Adipocyte (in vitro differentiated cells): Measurements from ENCODE around the gene RBM18.
A peak's percentile ranks its signal among the peaks of the same experiment; 100 is the strongest.

Experiments
- DNase-seq: peaks from one replicate; pipeline ENCODE4 v3.0.0-alpha.2; 2015; ENCODE audit warnings: low read depth
- H3K27me3 ChIP-seq: replicated peaks from 2 replicates; pipeline ENCODE4 v1.7.0; 2013; ENCODE audit warnings: mild to moderate bottlenecking, low read length, moderate library complexity; ENCODE audit not compliant: control insufficient read depth, insufficient read depth
- H3K36me3 ChIP-seq: 2 replicates; pipeline ENCODE4 v1.7.0; 2013; ENCODE audit warnings: low read length, mild to moderate bottlenecking, moderate library complexity; ENCODE audit not compliant: control insufficient read depth, insufficient read depth, severe bottlenecking
- H3K4me1 ChIP-seq: 2 replicates; pipeline ENCODE4 v1.7.0; 2013; ENCODE audit warnings: mild to moderate bottlenecking, low read length, moderate library complexity; ENCODE audit not compliant: control insufficient read depth, insufficient read depth
- H3K4me3 ChIP-seq: 2 replicates; pipeline ENCODE4 v1.7.0; 2013; ENCODE audit warnings: mild to moderate bottlenecking, low read length, moderate library complexity
- H3K9ac ChIP-seq: 2 replicates; pipeline ENCODE4 v1.7.0; 2013; ENCODE audit warnings: mild to moderate bottlenecking, low read length, moderate library complexity
- H3K9me3 ChIP-seq: 2 replicates; pipeline ENCODE4 v1.7.0; 2013; ENCODE audit warnings: mild to moderate bottlenecking, low read length, moderate library complexity; ENCODE audit not compliant: control insufficient read depth

RBM18 gene

GRCh38 chr9:122281368-122281767, 16.7 kb upstream of the RBM18 start:
- Histone ChIP-seq H3K4me1 (peaks cover 3% of the 10 kb centered on the region), H3K9ac (no peak overlapping the region), H3K9me3 (peaks cover 15% of the 10 kb centered on the region), H3K4me3 (no peak overlapping the region), H3K36me3 (peaks cover 55% of the 10 kb centered on the region), H3K27me3 (no peaks in the 10 kb centered on the region)
- peak; percentile 21 for DNase-seq

DNA sequence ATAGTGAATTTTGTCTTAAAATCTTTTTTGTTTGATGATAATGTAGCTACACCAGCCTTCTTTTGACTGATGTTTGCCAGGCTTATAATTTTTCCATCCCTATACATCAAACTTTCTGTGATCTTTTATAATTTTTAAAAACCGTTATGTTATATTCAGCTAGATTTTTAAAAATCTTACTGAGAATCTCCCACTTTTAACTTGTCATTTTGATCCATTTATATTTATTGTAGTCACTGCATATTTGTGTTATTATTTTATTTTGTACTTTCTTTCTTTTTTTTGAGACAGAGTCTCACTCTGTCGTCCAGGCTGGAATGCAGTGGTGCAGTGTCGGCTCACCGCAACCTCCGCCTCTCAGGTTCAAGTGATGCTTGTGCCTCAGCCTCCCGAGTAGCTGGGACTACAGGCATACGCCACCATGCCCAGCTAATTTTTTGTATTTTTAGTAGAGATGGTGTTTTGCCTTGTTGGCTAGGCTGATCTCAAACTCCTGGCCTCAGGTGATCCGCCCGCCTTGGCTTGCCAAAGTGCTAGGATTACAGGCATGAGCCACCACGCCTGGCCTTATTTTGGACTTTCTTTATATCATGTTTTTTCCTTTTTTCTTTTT, 12.8 kb upstream of the RBM18 start:
- Histone ChIP-seq H3K27me3 (no peaks in the 10 kb centered on the region), H3K9ac (no peak overlapping the region), H3K4me1 (peaks cover 3% of the 10 kb centered on the region), H3K36me3 (peaks cover 51% of the 10 kb centered on the region), H3K9me3 (peaks cover 15% of the 10 kb centered on the region), H3K4me3 (peak overlapping the region; percentile 7)
- no peak for DNase-seq

DNA sequence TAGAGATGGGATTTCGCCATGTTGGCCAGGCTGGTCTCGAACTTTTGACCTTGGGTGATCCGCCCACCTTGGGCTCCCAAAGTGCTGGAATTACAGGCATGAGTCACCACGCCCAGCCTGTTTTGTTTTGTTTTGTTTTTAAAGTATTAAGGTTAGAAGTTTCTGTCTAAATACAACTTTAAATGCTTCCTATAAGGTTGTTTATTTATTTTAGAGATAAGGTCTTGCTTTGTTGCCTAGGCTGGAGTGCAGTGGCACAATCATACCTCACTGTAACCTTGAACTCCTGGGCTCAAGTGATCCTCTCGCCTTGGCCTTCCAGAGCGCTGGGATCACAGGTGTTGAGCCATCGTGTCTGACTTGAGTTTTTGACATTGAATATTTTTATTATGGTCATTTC, 11.5 kb upstream of the RBM18 start:
- no peak for DNase-seq
- H3K36me3 ChIP-seq: peaks cover 46% of the 10 kb centered on the region
- H3K9ac ChIP-seq: no peak overlapping the region
- H3K9me3 ChIP-seq: peaks cover 15% of the 10 kb centered on the region
- no peaks in the 10 kb centered on the region for H3K27me3 ChIP-seq
- no peak overlapping the region for H3K4me3 ChIP-seq
- peaks cover 3% of the 10 kb centered on the region for H3K4me1 ChIP-seq

- H3K4me1 ChIP-seq: peaks cover 3% of the 10 kb centered on the region
- H3K27me3 ChIP-seq: no peaks in the 10 kb centered on the region
- H3K4me3 ChIP-seq: no peak overlapping the region
- DNase-seq: no peak
- peaks cover 15% of the 10 kb centered on the region for H3K9me3 ChIP-seq
- H3K9ac ChIP-seq: no peak overlapping the region
- peaks cover 40% of the 10 kb centered on the region for H3K36me3 ChIP-seq
Measured at GRCh38 chr9:122274055-122274454, 9.4 kb upstream of the RBM18 start.

DNA sequence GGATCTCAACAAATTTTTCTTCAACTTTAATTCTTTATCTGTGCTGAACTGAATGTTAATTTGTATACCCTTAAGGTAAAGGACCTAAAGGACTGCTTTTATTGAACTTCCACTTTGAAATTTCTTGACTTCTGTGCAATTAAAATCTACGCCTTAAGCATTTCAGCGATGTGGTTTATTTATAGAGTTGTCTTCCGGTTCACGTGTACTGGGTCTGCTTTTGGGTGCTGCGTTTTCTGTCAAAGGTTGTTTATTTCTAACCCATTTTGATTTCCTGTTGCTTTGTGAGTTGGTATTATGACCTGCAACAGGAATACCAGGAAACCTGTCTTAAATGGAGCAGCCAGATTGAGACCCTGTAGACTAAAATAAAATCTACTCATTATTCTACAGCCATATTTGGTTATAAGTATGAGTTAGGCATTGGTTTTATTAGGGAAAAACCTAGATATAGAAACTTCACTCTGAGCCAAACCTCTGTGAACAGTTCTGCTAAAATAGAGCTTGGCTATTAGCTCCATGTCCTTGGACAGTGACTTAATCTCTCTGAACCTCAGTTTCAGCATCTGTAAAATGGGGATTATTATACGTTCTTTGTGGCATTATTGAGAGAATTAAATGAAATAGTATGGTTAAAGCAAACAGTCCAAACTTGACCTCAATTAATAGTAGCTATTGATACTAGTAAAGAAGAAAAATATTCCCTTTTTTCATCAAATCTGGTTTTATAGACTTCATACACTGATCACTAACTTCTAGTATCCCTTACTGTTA, 3.6 kb upstream of the RBM18 start:
- no peaks in the 10 kb centered on the region for H3K9me3 ChIP-seq
- no peak for DNase-seq
- peaks cover 19% of the 10 kb centered on the region for H3K36me3 ChIP-seq
- H3K27me3 ChIP-seq: no peaks in the 10 kb centered on the region
- no peak overlapping the region for H3K4me3 ChIP-seq
- no peak overlapping the region for H3K9ac ChIP-seq
- peaks cover 18% of the 10 kb centered on the region for H3K4me1 ChIP-seq

GRCh38 chr9:122265149-122265915, 692 bp upstream of the RBM18 start:
- Histone ChIP-seq H3K27me3 (no peaks in the 10 kb centered on the region), H3K9ac (peak overlapping the region; percentile 90), H3K4me3 (peak overlapping the region; percentile 88), H3K36me3 (peaks cover 9% of the 10 kb centered on the region), H3K4me1 (peaks cover 41% of the 10 kb centered on the region), H3K9me3 (no peaks in the 10 kb centered on the region)
- no peak for DNase-seq

- peaks cover 22% of the 10 kb centered on the region for H3K36me3 ChIP-seq
- H3K27me3 ChIP-seq: no peaks in the 10 kb centered on the region
- H3K9me3 ChIP-seq: no peaks in the 10 kb centered on the region
- H3K4me3 ChIP-seq: peak overlapping the region; percentile 88
- peak overlapping the region; percentile 90 for H3K9ac ChIP-seq
- peak; percentile 48 for DNase-seq
- H3K4me1 ChIP-seq: peaks cover 41% of the 10 kb centered on the region
Measured at GRCh38 chr9:122263699-122264349, 816 bp downstream of the RBM18 start.

DNA sequence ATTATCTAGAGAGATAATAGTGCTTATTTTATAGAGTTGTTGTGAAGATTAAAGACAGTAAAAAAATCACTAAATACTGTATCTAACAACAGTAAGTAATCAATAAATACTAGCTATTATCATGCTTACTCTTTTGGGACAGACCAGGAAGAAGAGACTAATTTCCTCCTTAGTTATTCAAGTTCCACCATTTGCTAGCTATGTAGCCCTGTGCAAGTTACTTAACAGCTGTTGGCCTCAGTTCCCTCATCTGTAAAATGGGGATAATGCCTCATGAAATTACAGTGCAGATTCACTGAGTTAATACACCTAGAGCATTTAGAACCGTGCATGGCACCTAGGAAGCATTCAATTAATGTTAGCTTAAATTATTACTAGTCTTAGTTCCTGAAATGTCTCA, 2.6 kb downstream of the RBM18 start:
- H3K4me1 ChIP-seq: peaks cover 41% of the 10 kb centered on the region
- no peaks in the 10 kb centered on the region for H3K9me3 ChIP-seq
- no peak for DNase-seq
- H3K36me3 ChIP-seq: peaks cover 27% of the 10 kb centered on the region
- H3K9ac ChIP-seq: no peak overlapping the region
- H3K27me3 ChIP-seq: no peaks in the 10 kb centered on the region
- H3K4me3 ChIP-seq: no peak overlapping the region

DNA sequence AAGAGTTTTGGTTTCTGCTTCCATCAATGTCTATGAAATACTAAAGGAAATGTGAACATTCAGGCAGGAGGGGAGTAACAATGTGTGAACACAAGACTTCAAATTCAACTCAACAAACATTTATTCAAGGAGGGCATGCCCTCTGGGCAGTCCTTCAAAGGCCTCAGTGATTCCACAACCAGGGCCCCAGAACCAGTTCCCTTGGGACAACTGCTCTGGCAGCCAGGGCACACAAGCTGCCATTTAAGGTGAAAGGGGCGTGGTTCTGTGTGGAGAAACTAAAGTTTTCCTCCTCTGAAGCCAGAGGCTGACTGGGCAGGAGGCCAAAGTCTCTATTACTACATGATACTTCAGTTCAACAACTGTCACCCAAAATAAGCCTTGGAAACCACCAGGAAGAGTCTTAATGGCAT, 3.2 kb downstream of the RBM18 start:
- peak; percentile 89 for DNase-seq
- Histone ChIP-seq H3K36me3 (peaks cover 27% of the 10 kb centered on the region), H3K9me3 (no peaks in the 10 kb centered on the region), H3K4me1 (peaks cover 41% of the 10 kb centered on the region), H3K4me3 (no peak overlapping the region), H3K9ac (no peak overlapping the region), H3K27me3 (no peaks in the 10 kb centered on the region)

DNA sequence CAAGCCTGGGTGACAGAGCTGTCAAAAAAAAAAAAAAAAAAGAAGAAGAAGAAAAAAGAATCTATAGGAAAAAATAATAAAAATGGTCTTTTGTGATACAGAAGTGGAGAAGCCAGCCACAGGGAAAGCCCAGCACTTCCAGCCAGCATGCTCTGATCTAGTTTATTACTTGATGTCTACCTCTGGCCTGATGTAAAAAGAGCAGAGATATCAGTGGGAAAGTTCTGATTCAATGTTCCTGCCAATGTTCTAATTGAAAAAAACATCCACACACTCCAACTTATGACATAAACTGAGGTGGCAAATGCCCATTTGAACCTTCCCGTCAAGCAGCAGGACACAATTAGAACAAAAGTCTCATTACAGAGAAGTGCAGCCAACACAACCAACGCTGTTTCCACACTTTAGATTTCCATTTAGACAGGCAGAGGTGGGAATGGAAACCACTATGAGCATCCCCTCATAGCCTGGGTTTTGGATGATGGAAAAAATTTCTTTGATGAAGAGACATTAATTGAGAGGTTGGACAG, 5.7 kb downstream of the RBM18 start:
- H3K9ac ChIP-seq: no peak overlapping the region
- no peaks in the 10 kb centered on the region for H3K9me3 ChIP-seq
- no peaks in the 10 kb centered on the region for H3K27me3 ChIP-seq
- H3K36me3 ChIP-seq: peaks cover 42% of the 10 kb centered on the region
- DNase-seq: no peak
- H3K4me1 ChIP-seq: peaks cover 30% of the 10 kb centered on the region
- no peak overlapping the region for H3K4me3 ChIP-seq

- no peaks in the 10 kb centered on the region for H3K9me3 ChIP-seq
- no peak overlapping the region for H3K4me3 ChIP-seq
- peaks cover 61% of the 10 kb centered on the region for H3K36me3 ChIP-seq
- no peak for DNase-seq
- H3K4me1 ChIP-seq: peaks cover 4% of the 10 kb centered on the region
- no peaks in the 10 kb centered on the region for H3K27me3 ChIP-seq
- no peak overlapping the region for H3K9ac ChIP-seq
Measured at GRCh38 chr9:122256206-122256605, 8.4 kb downstream of the RBM18 start.
